ENCODE results near the gene GEMIN5.
"Not testable (repeated sequence)": the region's sequence is repeated elsewhere in the genome, so short reads cannot be mapped to it uniquely, and the experiment has no call there.

The GEMIN5 gene

GRCh38 chr5:154940772-154941620, 3.0 kb upstream of the GEMIN5 start, which contains the start of gene MRPL22:
Gene MRPL22, plus strand, starts transcription at chr5:154941073. Its CDS starts 38 bp downstream, at chr5:154941111.
- peak; percentile 92 for DNase-seq

- DNase-seq: no peak
Measured at GRCh38 chr5:154940375-154940771, 2.4 kb upstream of the GEMIN5 start.

DNA sequence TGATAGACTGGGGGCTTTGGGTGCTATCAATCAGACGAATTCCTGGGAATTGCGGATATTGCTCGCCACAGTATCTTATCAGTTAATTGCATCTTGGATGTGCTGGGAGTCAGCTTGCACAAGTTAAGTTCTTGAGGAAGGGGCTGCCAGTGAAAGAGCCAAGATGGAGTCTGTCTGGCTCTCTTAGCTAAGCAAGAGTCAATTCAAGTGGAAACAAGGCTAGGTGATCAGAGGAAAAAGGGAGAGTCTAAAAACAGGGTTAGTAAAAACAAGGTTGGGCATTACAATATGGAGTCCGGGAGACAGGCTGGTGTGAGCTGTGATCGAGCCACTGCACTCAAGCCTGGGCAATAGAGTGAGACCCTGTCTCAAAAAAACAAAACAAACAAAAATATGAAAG, 1.4 kb upstream of the GEMIN5 start:
- not testable (repeated sequence) for DNase-seq

DNA sequence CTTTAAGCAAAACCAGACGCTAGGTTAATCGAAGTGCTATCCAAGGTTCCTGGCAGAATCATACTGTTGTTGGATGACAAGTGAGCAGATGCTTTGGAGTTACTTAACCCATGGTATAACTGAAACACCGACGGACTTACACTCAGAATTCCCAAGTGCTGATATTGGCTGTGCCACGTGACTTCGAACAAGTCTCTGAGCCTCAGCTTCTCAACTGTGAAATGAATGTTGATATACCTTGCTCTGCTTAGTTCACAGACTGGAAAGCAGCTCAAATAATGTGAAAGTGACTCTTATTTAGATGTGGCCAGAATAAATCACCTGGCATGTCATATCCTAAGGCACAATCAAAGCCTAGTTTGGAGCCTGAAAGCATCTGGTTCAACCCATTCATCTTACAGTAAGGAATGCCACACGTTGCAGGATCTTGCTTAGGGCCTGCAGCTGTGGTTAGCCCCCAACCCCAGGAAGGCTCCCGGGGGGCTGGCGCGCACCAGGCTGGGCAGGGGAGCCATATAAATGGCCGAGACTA, 759 bp downstream of the GEMIN5 start:
- no peak for DNase-seq

DNA sequence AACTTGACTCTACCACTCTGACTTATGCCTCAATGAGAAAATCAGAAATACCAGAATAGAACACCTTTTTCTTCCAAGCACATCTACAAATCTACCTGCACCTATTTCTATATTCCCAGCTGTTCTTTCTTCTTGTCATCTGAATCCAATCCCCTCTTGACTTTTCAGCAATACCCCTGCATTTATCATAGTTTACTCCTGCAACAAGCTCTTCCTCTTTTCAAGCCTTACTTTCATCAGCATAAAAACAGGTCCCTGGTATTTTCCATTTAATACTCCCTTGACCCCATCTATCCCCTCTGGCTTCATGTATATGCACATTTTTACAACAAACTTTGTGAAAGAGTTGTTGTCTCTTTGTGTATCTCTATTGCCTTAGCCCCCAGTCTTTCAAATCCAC, 3.1 kb downstream of the GEMIN5 start:
- DNase-seq: no peak

- DNase-seq: no peak
Measured at GRCh38 chr5:154933537-154933936, 4.5 kb downstream of the GEMIN5 start.

GRCh38 chr5:154923441-154924430, 14.3 kb downstream of the GEMIN5 start:
- DNase-seq: no peak

DNA sequence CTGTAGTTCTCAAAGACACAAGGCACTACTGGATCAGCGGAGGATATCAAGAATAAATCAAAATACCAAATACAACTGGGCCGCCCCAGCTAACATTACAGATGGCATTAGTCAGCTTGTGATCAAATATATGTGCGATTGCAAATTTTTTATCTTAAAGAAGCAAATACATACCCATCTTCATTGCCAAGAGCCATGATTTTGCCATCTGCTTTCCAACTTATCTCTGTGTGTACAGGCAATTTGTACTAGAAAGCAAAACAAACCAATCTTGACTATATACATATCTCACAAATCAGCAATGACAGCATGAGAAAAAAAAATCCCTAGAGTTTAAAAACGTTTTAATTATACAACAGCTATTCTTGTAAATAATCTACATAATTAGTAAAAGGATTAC, 20.3 kb downstream of the GEMIN5 start:
- no peak for DNase-seq

- no peak for DNase-seq
Measured at GRCh38 chr5:154916874-154917273, 21.1 kb downstream of the GEMIN5 start.

GRCh38 chr5:154905601-154906000, 32.4 kb downstream of the GEMIN5 start:
- DNase-seq: not testable (repeated sequence)

DNA sequence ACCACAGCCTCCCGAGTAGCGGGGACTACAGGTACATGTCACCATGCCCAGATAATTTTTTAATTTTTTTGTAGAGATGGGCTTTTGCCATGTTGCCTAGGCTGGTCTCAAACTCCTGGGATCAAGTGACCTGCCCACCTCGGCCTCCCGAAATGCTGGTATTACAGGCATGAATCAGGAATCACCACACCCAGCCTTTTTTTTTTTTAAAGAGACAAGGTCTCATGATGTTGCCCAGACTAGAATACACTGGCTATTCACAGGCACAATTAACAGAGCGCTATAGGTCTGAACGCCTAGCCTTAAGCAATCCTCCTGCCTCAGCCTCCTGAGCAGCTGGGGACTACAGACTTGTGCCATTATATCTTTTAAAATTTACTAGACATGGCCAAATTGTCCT, 36.1 kb downstream of the GEMIN5 start:
- DNase-seq: no peak

DNA sequence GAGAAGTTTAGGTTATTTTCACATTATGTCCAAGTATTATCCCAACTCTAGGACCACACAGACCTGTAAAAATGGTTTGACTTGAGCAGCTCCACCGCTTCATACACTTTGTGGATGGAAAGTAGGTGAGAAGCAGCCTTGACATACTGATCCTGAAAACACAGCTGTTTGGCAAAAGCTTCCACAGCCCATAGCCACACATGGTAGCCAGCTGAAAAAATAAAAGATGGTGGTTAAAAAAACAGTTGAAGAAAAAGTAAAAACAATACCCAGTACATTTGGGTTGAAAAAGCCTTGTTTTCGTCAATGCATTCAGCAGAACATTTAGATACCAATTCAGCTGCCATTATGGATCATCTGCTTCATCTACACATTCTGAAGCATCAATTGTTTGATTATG, 36.7 kb downstream of the GEMIN5 start:
- peak; percentile 22 for DNase-seq

- no peak for DNase-seq
Measured at GRCh38 chr5:154900066-154900465, 37.9 kb downstream of the GEMIN5 start.

GRCh38 chr5:154899151-154899816, 38.7 kb downstream of the GEMIN5 start:
- peak; percentile 31 for DNase-seq

DNA sequence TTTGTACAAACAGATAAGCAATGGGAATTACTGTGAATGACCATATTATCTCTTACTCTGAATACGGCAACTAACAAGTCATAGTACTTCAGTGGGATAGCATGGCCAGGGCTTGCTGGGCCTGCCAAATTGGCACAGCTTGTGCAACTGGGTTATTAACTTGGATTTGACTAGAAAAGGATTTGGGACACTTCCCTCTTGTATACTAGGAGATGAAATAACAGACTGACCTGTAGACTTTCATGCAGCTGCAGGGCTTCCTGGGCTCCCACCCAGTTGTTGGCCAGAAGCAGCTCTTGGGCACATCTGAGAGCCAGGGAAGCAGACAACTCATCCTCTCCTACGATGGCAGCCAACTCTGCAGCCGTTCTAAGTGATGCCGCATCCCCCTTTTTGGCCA, 39.8 kb downstream of the GEMIN5 start:
- DNase-seq: no peak

- no peak for DNase-seq
Measured at GRCh38 chr5:154896562-154897165, 41.3 kb downstream of the GEMIN5 start.

DNA sequence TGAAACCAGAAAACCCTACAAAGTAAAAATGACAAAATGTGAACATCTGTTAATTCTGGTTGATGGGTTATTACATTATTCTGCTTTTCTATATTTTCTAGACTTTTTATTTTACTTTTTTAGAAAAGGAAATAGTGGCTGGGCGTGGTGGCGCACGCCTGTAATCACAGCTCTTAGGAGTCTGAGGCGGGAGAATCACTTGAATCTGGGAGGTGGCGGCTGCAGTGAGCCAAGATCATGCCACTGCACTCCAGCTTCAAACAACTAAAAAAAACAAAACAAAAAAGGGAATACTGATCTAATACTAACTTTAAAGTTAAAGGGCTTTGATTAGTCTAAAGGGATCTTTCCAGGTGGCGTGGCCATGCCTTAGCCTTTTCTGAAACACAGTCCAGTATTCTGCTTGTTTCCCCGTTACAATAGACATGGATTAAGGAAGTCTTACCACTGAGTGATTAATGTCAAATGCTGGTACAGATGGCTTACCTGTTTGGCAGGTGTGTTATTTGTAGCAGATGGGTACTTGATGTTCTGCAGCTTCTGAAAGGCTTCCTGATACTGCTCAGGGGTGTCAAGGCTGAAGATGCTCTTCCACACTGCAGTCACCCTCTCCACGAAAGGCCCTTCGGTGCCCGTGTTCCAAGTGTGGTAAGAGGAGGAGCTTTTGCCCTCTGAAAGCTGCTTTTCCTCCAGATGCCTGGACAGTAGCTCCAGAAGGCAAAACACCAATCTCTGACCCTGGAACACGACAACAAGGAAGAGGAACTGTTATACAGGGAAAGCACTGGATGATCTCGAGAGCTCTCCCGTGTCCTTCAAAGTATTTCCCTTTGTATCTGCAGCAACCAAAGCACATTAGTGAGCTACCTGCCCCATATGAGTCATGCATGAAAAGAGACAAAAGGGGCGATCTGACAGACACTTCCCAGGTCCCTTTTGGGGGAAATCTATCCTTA, 42.1 kb downstream of the GEMIN5 start:
- no peak for DNase-seq

DNA sequence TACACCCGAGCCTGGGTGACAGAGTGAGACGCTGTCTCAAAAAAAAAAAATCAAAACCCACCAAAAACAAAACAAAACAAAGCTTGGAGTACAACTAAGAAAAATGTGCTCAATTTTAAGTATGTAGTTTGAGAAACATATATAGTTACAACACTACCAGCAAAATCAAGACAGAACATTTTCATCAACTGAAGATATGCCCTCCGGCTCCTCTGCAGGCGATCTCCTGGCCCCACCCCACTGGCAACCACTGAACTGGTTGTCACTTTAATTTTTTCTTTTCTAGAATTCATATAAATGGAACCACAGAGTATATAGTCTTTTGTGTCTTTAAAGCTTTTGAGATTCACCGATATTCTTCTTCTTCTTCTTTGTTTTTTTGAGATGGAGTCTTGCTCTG, 44.6 kb downstream of the GEMIN5 start:
- DNase-seq: no peak

DNA sequence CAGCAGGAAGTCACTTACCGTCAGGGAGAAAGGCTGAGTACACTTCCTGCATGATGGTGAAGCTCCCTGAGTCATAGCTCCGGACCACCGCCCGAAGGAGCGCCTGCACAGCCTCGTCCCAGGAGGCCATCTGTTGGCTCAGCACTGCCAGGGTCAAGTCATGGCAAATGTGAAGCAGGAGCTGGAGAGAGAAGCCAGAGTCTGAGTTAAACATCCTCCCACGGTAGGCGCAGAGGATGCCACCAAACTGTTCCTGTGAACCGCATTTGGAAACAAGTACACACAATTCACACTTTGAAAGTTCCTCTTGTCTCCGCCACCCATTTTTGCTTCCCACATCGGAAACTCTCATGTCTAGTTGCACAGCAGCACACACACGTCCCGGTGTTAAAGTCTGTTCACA, 45.6 kb downstream of the GEMIN5 start:
- no peak for DNase-seq

DNA sequence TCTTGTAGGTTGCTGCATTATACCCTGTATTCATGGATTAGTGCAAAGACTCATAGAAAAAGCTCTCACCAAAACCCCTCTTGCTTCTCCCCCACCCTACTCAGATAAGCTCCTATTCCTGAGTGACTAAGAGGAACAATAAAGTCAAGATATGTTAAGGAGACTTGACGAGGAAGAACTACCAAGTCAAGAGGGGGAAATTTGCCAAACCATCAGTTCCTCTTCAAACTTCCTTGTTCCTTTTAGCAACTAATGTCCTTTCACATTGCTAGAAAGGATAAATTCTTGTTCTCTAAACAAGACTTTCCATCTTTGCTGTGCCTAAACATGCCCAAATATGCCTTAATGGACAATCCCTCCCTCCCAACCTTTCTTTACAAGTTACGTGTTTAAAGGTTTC, 52.6 kb downstream of the GEMIN5 start:
- no peak for DNase-seq

DNA sequence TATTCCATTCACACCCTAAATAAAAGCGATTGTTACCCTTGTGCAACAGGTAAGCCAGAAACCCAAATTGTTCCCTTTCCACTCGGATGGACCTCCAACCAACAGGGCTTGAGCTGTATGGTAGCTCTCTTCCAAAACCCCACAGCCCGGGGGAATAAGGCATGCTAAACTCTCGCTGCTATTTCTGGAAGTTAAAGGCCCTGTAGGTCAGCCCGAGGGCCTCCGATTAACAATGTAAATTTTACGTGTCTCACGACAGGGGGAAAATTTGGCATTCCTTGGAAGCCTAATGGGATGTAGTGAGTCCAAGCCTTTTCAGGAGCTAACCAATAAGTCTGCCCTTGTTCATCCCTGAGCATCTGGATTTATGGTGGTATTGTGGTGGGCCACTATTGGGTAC, 53.6 kb downstream of the GEMIN5 start:
- DNase-seq: no peak
